HG03025 (cell line): Measurements from ENCODE around the gene BCL11B.

ENCODE experiments used
- ATAC-seq: cut with Tn5 transposase; IDR thresholded peaks from one replicate; pipeline ENCODE4 v1.9.1; 2021; ENCODE audit warnings: mild to moderate bottlenecking, moderate library complexity; ENCODE audit not compliant: unreplicated experiment, low FRiP score

The BCL11B gene

GRCh38 chr14:99268810-99269707 is 2.9 kb downstream of the BCL11B start:
- ATAC-seq: no peak

DNA sequence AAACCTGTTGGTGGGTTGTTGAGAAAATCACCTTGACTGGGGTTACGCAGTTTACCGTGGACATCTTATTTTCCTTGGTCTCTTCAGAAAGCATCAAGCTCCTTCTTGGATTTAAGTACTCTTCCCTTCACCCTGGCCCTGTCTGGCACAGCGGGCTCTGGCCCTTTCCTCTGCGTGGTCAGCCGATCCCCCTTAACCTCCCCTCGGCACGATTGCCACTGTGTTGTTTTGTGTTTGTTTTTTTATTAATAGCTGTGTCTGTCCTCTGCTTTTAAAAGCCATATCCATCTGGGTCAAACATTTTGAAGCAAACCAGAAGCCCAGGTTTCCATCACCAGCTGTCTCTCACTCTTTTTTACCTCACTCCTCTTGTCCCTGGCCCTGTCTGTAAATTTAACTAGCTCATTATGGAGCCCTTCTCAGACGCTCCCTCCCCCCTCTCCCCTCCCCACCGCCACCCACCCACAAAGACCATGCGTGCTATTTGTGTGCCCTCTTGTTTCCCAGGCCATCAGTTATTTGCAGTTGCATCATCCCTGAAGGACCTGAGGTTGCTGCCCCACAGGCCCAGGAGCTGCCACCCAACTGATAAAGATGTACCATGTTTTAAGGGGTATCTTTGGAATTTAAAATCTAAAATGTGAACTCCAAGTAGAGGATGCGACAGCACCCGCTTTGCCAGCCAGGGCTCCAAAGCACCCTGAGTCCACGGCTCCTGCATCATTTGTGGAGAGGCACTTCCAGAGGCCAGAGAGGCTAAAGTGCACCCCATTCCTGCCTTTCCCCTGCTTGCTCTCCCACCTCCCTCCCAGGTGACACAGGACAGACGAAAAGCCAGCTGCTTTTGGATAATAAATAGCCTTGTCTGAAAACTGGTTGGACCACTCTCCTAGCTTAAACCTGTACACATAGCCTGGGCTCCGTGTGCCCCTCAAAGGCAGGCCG is 3.9 kb downstream of the BCL11B start:
- ATAC-seq: no peak

- no peak for ATAC-seq
Measured at GRCh38 chr14:99267381-99267780, 4.6 kb downstream of the BCL11B start.

GRCh38 chr14:99266181-99267178 is 5.5 kb downstream of the BCL11B start:
- no peak for ATAC-seq

- no peak for ATAC-seq
Measured at GRCh38 chr14:99265571-99265970, 6.4 kb downstream of the BCL11B start.

- no peak for ATAC-seq
Measured at GRCh38 chr14:99264691-99265450, 7.1 kb downstream of the BCL11B start.

GRCh38 chr14:99263564-99264330 is 8.2 kb downstream of the BCL11B start:
- no peak for ATAC-seq

DNA sequence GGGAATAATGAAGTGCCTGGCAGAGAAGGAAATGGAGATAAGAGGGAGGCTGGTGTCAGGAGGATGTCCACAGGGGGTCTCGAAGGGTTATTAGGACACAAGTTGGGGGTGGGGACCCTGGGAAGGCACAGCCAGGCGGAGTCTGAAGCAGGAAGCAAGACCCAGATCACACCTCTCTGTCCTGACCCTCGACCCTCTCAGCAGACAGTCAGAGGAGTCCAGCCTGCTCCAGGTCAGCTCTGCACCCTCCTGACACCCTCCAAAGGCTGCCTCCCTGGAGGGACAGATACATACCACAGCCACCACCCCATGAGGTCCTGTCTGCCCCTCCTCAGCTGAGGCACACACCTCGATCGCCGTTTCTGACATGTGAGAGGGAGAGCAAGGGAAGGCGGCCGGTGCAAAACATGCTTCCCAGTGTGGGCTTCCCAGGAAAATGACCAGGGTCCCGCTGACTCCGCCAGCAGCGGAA is 9.0 kb downstream of the BCL11B start:
- ATAC-seq: no peak

DNA sequence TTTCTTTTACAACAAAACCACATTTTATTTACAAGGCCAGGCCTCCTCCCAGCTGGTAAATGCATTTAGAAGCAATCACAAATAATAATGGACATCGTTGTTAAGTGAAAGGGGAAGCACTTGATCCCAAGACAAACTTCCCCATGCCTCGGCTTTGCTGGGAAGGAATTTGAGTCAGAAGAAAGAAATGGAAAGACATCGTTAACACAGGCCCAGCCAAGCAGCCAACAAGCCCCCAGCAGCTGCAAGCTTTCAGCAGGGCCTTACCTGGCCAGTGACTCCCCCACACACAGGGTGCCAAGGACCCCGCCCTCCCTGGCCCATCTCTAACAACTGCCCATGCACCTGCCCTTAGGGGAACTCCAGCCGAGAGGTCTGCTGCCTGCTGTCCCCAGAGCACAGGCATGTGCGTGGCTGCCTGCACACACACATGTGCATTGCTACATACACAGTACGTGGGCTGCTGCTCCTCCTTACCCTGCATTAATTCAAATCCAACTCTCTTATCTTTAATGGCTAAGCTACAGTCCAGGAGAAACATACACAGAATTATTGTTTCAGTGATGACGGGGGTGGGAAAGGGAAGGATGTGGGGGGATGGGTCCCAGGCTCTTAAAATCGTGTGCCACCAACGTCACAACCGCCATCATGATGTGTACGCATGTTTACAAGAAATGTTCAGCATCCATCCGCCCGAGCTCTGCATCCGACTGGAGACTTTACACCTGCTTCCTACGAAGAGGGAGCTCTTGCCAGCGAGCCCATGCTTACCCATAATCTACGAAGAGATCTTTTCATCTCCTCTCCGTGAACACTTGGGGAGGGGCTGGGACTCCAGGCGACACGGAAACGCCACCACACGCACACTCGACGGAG is 9.8 kb downstream of the BCL11B start:
- ATAC-seq: no peak

- ATAC-seq: no peak
Measured at GRCh38 chr14:99260587-99261551, 11.1 kb downstream of the BCL11B start.

GRCh38 chr14:99260116-99260515 is 11.9 kb downstream of the BCL11B start:
- ATAC-seq: no peak

DNA sequence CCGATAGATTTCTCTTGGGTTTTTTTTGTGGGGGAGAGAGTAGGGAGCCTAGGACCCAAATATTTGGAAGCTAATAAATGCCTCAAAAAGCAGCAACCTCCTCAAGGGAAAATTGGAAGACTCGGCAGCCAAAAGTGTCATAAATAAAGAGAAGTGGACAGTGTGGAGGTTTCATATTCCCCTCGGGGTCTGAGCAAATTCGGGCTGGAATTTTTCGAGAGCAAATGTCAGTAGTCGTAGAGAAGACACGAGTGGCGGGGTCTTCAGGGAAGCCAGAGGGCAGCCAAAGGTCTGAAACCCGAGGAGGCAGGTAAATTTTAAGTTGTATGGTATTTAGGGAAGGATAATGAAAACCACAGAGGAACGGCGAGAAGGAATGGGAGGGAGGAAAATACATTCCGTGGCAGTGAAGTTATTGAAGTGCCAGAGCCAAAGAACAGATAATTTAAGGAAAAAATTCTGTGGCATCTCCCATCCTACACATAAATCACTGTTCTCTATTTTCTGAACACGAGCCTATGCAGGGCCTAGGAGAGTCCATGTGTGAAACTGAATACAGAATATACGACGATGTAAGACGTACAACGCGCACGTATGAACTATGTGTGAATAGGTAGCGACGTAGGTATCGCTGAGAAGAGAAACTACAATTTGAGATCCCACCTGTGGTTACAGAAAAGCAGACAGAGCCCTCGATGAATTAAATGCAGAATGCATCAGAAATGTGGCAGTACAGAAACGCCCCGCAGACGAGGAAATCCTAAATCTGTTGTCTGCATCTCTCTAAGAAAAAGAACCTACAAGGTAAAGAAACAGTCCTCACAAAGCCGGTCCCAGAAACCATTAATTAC is 12.9 kb downstream of the BCL11B start:
- ATAC-seq: no peak

GRCh38 chr14:99258341-99258861 is 13.6 kb downstream of the BCL11B start:
- ATAC-seq: no peak

DNA sequence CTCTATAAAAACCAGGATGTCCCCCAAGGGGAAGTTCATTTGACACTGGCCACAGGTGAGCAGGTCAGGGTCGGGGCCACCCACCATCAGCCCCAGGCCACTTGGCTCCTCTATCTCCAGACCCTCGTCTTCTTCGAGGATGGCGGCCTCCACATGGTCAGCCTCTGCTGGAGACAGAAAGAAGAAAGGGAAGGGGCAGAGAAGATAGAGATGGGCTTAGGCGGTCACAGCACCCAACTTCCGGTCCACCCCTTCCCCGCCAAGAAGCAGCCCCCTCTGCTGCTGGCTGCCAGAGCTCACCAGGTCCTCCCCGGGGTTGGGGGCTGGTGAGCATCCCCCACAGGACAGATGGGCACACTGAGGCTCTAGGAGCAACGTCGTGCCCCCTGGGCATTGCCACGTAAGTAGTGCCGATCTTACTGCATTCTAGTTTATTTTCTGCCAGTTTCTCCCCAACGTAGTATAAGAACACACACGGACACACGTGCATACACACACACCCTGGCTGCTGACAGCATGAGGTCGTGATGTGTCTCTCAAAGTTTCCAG is 14.2 kb downstream of the BCL11B start:
- no peak for ATAC-seq

DNA sequence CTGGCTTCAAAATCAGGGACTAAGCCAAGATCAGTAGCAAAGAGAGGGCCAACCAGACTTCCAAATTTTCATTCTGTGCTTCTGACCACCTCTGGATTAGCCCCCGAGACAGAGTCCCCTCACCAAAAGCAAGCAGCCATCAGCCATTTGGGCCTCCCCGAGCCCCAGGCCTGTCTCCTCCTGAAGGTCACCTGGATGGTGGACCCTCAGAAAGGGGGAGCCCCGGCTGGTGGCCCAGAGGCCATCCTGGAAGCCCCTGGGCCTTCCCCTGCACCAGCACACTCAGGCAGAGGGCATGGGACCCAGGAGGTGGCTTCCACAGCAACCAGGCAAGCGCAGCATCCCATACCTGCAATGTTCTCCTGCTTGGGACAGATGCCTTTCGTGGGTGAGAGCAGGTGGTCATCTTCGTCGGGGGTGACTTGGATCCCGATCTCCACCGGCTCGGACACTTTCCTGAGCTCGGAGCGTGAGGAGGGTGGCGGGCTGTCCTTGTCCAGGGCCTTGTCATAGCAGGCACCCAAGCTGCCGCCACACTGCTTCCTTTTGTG is 14.8 kb downstream of the BCL11B start:
- ATAC-seq: no peak
